HG03066 (cell line): Measurements from ENCODE around the gene PREX1.

Experiments
- ATAC-seq: cut with Tn5 transposase; IDR thresholded peaks from one replicate; pipeline ENCODE4 v1.9.1; 2021; ENCODE audit warnings: low read depth; ENCODE audit not compliant: unreplicated experiment

Gene PREX1

DNA sequence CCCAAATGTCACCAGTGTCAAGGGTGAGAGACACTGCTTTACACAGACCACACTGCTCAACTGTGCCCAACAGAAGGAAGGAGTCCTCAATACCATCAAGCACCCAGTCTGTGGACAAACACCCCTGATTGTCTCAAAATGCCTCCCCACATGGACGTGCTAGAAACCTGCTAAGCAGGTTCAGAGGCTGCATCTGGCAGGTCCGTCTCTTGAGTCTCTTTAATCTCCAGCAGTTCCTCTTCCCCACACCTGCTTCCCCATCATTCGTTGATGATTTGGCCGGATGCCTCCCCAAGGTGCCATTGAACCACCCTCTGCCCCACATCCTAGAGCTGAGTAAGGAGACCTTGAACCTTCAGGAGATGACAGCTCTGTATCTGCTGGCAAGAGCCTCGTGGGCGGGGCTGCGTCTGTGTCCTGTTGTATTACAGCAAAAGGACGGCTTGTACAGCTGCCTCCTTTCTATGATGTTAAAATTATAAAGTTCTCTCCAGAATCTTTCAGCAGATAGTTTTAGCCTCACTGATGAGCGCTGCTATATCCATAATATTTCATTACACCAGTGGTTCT, 179.2 kb downstream of the PREX1 start:
- no peak for ATAC-seq

DNA sequence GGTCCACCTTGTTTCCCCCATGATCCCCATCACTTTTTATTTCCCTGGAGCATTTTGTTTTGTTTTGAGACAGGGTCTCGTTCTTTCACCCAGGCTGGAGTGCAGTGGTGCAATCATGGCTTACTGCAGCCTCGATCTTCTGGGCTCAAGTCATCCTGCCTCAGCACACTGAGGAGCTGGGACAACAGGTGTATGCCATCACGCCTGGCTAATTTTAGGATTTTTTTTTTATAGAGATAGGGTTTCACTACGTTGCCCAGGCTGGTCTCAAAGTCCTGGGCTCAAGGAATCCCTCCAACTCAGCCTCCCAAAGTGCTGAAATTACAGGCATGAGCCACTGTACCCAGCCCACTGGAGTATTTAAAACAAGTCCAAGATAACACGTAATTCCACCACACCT, 179.9 kb downstream of the PREX1 start:
- no peak for ATAC-seq

DNA sequence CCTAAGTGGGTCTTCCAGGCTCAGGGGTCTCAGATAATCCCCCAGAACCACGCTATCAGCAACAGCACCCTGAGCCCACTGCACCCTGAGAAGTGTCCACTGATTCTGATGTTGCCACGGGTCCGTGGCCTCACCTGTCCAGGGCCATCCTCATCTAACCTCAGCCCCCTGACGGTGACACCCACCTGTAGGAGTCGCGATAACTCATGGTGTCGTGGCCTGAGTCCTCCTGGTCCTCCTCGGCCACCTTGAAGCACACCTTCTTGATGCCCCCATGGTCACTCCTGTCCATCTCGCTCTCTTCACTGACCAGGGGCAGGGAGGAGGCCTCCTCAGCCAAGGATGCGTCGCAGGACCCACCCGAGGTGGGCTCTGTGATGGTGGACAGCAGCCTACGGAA, 182.1 kb downstream of the PREX1 start:
- ATAC-seq = no peak

DNA sequence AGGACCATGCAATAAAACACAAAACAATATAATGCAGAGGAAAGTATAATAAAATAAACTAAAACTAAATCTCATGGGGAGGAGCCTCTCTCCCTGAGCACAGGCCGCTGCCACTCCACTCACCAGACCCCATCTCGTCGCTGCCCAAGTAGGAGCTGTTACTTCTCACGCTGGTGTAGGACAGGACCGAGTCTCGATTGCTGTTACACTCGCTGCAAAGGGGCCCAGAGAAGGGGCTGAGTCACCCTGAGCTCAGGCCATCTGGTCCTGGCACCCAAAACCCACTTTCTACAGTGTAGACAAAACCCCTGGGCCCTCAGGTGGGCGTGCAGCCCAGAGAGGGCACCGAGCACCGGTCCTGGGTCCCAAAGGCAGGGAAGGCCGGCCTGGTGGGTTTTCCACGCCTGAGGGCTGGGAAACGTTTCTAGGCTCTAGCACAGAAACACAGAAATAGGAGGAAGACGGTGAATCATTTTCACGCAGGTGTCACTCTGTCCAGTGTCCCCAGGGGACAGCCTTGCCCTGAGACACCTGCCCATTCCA, 183.4 kb downstream of the PREX1 start:
- ATAC-seq = no peak

- ATAC-seq = no peak
These were observed 185.5 kb downstream of the PREX1 start for GRCh38 chr20:48642105-48642880.

DNA sequence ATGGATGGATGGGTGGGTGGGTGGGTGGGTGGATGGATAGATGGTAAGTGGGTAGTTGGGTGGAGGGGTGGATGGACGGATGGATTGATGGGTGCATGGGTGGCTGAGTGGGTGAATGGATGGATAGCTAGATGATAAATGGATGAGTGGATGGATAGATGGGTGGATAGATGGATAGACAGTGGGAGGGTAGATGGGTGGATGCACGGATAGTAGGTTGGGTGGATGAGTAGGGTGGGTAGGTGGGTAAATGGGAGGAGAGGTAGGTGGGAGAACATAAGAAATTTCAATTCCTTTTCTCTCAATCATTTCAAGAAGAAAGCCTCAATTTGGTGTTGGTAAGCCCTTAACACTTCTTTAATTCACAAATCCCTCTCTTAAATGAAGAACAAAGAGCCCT, 186.9 kb downstream of the PREX1 start:
- no peak for ATAC-seq

- no peak for ATAC-seq
These were observed 187.9 kb downstream of the PREX1 start for GRCh38 chr20:48639899-48640298.

DNA sequence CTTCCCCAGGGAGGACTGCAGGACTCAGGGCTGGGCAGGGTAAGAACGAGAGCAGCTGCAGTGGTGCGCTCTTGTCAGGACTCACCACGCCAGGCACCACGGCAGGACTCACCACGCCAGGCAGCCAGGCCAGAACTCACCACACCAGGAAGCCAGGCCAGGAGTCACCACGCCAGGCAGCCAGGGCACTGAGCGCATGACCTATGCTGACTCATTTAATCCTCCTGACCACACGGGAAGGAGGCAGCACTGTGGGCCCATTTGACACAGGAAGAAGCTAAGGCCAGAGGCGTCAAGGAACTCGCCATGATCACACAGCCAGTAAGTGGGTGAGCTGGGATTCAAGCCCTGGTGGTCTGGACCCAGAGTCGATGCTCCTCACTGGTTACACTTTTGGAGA, 189.3 kb downstream of the PREX1 start:
- no peak for ATAC-seq

GRCh38 chr20:48637461-48637860, 190.3 kb downstream of the PREX1 start:
- ATAC-seq = no peak

DNA sequence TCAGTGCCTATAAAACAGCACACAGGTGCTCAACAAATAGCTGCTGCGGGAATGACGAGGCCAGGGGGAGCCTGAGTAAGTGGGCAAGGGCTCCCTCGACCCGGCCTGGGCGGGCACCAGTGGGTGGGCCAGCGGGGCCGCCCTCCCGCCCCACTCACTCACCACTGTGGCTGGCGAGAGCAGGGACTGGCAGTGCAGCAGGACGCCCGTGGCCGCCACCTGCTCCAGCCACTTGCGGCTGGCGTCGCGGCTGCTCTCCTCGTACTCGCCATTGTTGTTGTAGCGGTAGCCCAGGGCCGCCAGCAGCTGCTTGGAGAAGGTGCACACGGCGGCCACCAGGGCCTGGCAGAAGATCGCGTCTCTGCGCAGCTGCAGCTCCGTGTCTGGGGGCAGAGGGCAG, 191.5 kb downstream of the PREX1 start:
- no peak for ATAC-seq

DNA sequence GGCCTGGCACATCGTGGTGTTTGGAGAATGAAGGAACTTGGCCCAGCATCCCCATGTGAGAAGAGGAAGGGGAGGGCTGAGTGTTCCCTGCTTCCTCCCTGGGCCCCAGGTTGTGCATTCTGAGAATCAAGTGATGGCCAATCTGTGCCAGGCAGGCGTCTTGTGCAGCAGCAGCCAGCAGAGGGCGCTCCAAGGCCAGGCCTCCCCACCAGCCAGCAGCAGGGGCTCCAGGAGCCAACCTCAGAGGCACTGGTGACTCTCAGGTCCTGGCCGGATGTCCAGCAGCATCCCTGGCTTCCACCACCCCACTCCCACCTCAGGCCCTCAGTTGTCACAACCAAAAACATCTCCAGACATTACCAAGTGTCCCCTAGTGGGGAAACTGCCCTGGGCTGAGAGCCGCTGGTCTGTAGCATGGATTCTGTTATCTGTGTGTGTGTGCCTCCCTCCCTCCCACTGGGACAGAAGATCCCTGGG, 192.0 kb downstream of the PREX1 start:
- ATAC-seq = no peak

DNA sequence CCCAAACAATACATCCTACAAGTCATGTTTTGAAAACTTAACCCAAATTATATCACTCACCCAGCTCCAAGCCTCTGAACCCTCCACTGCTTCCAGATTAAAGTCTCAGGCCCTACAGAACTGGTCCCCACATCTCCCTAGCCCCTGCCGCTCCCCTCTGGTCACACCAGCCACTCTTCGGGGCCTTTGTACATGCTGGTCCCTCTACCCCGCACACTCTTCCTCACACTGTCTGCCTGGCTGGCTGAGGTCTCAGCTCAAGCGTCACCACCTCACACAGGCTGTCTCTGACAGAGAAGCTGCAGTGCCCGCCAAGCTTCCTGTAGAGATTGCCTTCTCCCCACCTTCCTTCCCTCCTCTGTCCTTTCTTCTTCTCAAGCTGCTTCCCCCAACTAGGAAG, 192.4 kb downstream of the PREX1 start:
- no peak for ATAC-seq

DNA sequence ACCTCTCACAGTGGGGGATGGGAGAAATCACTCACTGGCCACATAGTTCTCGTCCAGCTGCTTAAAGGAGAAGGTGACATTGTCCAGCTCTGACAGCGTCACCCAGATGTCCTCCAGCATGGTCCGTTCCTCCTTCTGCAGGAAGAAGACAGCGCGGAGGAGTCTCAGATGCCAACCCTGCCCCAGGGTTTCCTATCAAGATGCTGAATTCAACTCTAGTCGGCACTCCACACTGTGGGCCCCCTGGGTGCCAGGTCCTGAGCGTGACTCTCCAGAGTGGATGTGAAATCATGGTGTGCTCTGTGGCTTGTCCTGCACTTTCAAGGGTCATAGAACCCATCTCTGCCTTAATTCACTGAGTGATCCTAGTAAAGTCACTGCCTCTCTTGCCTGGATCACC, 193.2 kb downstream of the PREX1 start:
- ATAC-seq = no peak

DNA sequence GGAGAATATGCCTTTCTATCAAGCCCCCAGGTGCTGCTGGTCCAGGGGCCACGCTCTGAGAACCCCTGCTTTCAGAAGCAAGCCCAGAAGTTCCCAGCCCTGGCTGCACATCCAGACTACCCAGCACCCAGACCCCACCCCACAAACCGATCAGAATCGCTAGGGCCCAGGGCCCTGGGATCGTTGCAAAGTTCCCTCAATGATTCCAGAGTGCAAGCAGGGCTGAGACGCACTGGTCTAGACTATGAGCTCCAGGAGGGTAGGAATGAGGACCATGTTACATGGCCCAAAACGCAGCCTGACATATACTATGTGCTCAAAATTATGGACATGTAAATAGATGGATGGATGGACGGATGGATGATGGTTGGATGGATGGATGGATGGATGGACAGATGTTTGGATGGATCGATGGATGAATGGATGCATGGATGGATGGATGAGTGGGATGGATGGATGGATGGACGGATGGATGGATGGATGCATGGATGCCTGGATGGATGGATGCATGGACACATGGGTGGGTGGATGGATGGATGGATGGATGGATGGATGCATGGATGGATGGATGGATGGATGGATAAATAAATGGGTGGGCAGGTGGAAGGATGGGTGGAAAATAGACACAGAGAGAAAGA, 194.1 kb downstream of the PREX1 start:
- ATAC-seq = no peak

DNA sequence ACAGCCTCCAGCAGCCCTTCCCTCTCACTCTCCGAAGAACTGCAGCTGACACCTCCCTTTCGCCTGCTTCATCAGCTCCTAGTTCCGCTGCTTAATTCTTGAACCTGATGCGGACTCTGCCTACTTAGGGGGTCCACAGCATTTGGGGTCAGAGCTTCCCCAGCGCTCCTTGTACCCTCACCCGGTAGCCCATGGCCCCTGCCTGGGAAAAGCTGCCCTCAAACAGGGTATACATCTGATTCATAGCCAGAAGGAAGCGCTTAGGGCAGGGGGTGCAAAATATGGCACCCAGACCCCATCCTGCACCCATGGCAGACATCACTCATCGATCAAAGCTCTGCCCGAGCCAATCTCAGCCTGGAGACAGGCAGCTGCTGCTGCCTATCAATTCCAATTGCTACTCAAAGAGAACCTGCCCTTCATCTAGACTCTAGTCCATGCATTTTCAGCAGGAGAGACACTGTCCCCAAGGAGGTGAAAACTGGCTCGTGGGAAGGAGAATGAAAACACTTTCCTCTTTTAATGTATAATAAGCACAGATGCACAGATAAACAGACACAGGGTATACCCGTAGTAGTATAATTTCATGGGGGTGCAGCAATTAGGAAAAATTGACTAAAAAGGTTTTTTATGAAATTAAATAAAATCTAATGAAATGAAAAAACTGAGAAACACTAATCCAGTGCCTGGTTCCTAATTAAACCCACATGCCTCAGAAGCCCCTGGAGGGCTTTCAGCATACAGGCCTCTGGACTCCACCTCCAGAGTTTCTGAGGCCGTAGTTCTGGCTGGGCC, 194.8 kb downstream of the PREX1 start:
- no peak for ATAC-seq

DNA sequence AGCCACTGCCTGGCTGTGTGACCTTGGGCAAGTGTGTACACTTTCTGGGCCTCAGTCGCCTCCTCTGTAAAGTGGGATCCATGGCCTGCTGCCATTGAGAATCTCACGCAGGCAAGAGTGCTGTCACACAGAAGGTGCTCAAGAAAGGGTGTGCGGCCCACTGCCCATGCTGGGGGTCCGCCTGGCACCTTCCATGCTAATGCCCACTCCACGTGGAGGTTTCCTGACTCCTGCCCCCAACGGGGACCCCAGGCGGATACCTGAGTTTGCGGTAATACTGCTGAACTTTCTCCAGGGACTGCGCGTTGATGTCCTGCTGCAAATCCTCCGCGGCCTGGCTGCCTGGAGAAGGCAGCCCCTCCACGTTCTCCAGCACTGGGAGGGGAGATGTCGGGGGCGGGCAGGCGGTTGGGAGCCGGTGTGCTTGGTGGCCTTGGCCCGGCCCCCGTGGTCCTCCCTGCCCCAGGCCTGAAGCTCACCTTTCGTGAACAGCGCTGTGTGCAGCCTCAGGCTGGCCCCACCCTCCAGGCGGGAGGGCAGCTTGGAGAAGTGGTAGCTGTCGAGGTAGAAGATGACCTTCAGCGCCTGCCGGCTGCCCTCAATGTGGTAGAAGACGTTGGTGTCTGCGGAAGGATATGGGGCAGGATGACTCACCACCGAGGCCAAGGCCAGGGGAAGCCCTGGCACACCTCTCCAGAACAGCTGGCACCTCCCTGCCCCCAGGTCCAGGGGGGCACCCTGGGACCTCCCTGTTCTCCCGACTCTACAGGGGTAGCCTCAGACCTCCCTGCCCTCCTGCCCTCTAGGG, 195.6 kb downstream of the PREX1 start:
- ATAC-seq = no peak

GRCh38 chr20:48631114-48632016, 196.4 kb downstream of the PREX1 start:
- ATAC-seq = no peak

DNA sequence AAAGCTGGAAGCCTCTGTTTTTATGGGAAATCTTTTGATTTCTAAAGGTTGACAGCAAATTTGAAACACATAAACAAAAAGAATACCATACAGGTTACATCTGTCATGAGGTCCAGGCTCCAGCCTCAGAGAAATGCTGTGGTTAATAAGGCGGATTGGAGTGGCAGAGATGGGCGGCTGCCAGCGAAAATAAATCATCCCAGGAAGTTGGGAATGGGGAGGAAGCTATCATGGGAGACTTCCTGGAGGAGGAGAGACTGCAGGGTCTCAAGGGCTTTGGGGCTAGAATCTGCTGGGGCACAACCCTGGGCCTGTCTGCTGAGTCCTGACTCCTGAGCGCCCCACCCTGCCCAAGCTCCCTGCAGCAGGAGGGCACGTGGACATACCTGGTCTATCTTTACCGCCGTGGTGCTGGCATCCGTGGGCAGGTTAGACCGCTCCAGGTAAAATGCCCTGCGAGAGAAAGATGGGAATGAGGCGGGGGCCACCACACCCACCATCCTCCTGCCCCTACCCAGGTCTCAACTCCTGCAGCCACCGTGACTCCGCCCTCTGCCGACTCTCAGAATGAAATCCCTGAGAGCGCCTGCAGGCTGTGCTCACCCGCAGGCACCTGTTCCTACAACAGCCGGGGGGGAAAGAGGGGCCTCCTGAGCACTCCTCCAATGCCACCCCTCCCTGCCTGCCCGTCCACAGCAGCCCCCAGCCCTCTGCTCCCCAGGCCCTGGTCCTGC, 197.3 kb downstream of the PREX1 start:
- ATAC-seq = no peak
